H9 (cell line): ENCODE measurements around the gene OBP2B. TPM values are rescaled to one million over a fixed set of nuclear protein-coding genes. Genes with fewer than 3 reads are reported as not detected.

ENCODE experiments used
- DNase-seq: peaks from one replicate; pipeline ENCODE4 v3.0.0-alpha.2; 2017
- H2AFZ ChIP-seq: one replicate; pipeline ENCODE4 v1.6.1; 2013; ENCODE audit warnings: mild to moderate bottlenecking, low read length, control low read depth, moderate library complexity
- H2AK5ac ChIP-seq: 2 replicates; pipeline ENCODE4 v1.6.1; 2013; ENCODE audit warnings: low read length, control low read depth, mixed read lengths; ENCODE audit not compliant: insufficient read length
- H2BK120ac ChIP-seq: one replicate; pipeline ENCODE4 v1.6.1; 2013; ENCODE audit warnings: low read depth, mild to moderate bottlenecking, low read length, control low read depth, inconsistent platforms; ENCODE audit not compliant: poor library complexity, severe bottlenecking
- H2BK12ac ChIP-seq: 2 replicates; pipeline ENCODE4 v1.6.1; 2013; ENCODE audit warnings: low read length, control low read depth, mixed read lengths, low read depth; ENCODE audit not compliant: insufficient read length
- H2BK15ac ChIP-seq: 2 replicates; pipeline ENCODE4 v1.6.1; 2013; ENCODE audit warnings: low read depth, low read length, control low read depth
- H2BK20ac ChIP-seq: one replicate; pipeline ENCODE4 v1.6.1; 2013; ENCODE audit warnings: low read depth, mild to moderate bottlenecking, low read length, control low read depth, inconsistent platforms; ENCODE audit not compliant: poor library complexity, severe bottlenecking
- H2BK5ac ChIP-seq: 2 replicates; pipeline ENCODE4 v1.6.1; 2013; ENCODE audit warnings: low read length, control low read depth, mixed read lengths; ENCODE audit not compliant: insufficient read length
- H3K14ac ChIP-seq: 2 replicates; pipeline ENCODE4 v1.6.1; 2013; ENCODE audit warnings: low read length, control low read depth; ENCODE audit not compliant: insufficient read depth
- H3K18ac ChIP-seq: 2 replicates; pipeline ENCODE4 v1.6.1; 2013; ENCODE audit warnings: low read depth, mild to moderate bottlenecking, mixed read lengths, low read length, control low read depth; ENCODE audit not compliant: insufficient read length
- H3K23ac ChIP-seq: 2 replicates; pipeline ENCODE4 v1.6.1; 2013; ENCODE audit warnings: low read length, control low read depth, mixed read lengths, low read depth; ENCODE audit not compliant: insufficient read length
- H3K23me2 ChIP-seq: 2 replicates; pipeline ENCODE4 v1.6.1; 2013; ENCODE audit warnings: low read depth, mild to moderate bottlenecking, mixed read lengths, low read length, control low read depth; ENCODE audit not compliant: insufficient read length, poor library complexity, severe bottlenecking
- H3K27ac ChIP-seq: 2 replicates; pipeline ENCODE4 v1.5.1; 2013; ENCODE audit warnings: low read length, control low read depth, mixed read lengths, low read depth; ENCODE audit not compliant: insufficient read length
- H3K27me3 ChIP-seq: 2 replicates; pipeline ENCODE4 v1.6.1; 2013; ENCODE audit warnings: low read length, control low read depth, inconsistent platforms; ENCODE audit not compliant: insufficient read depth
- H3K4ac ChIP-seq: 2 replicates; pipeline ENCODE4 v1.6.1; 2013; ENCODE audit warnings: low read depth, mild to moderate bottlenecking, control low read depth, inconsistent platforms, low read length, moderate library complexity
- H3K4me1 ChIP-seq: 2 replicates; pipeline ENCODE4 v1.6.1; 2013; ENCODE audit warnings: low read length, control low read depth, inconsistent platforms; ENCODE audit not compliant: insufficient read depth
- H3K4me2 ChIP-seq: 2 replicates; pipeline ENCODE4 v1.6.1; 2013; ENCODE audit warnings: low read length, control low read depth, mixed read lengths; ENCODE audit not compliant: insufficient read length, insufficient read depth
- H3K56ac ChIP-seq: 2 replicates; pipeline ENCODE4 v1.6.1; 2013; ENCODE audit warnings: low read depth, mild to moderate bottlenecking, mixed read lengths, low read length, control low read depth; ENCODE audit not compliant: insufficient read length
- H3K79me1 ChIP-seq: 2 replicates; pipeline ENCODE4 v1.6.1; 2013; ENCODE audit warnings: low read depth, mild to moderate bottlenecking, moderate library complexity, low read length, control low read depth, inconsistent platforms; ENCODE audit not compliant: insufficient read depth, poor library complexity, severe bottlenecking
- H3K79me2 ChIP-seq: 2 replicates; pipeline ENCODE4 v1.6.1; 2013; ENCODE audit warnings: low read length, control low read depth, inconsistent platforms; ENCODE audit not compliant: insufficient read depth
- H3K9ac ChIP-seq: 2 replicates; pipeline ENCODE4 v1.6.1; 2013; ENCODE audit warnings: low read length, control low read depth, mixed read lengths; ENCODE audit not compliant: insufficient read length; ENCODE audit errors: extremely low read depth
- H3K9me3 ChIP-seq: one replicate; pipeline ENCODE4 v1.6.1; 2013; ENCODE audit warnings: low read depth, low read length, inconsistent platforms; ENCODE audit not compliant: control insufficient read depth
- H3T11ph ChIP-seq: one replicate; pipeline ENCODE4 v1.6.1; 2013; ENCODE audit warnings: mild to moderate bottlenecking, low read length, control low read depth, inconsistent platforms
- H4K20me1 ChIP-seq: one replicate; pipeline ENCODE4 v1.6.1; 2013; ENCODE audit not compliant: control insufficient read depth, insufficient read length, insufficient read depth
- H4K5ac ChIP-seq: 2 replicates; pipeline ENCODE4 v1.6.1; 2013; ENCODE audit warnings: low read depth, mild to moderate bottlenecking, mixed read lengths, low read length, control low read depth; ENCODE audit not compliant: insufficient read length
- H4K8ac ChIP-seq: replicated peaks from 2 replicates; pipeline ENCODE4 v1.6.1; 2013; ENCODE audit warnings: low read length, control low read depth, mixed read lengths, low read depth; ENCODE audit not compliant: insufficient read length
- H4K91ac ChIP-seq: 2 replicates; pipeline ENCODE4 v1.6.1; 2013; ENCODE audit warnings: low read depth, mild to moderate bottlenecking, moderate library complexity, mixed read lengths, low read length, control low read depth; ENCODE audit not compliant: insufficient read length
- H3K27ac Mint-ChIP-seq, 3 experiments: 2 replicates in 2 of 3; 3 replicates in 1 of 3; pipeline ENCODE4 v1.8.0; 2020 to 2021; ENCODE audit warnings: mixed read lengths in 3 of 3, mild to moderate bottlenecking in 1 of 3, moderate library complexity in 1 of 3
- H3K27me3 Mint-ChIP-seq: 2 replicates; pipeline ENCODE4 v1.8.0; 2021; ENCODE audit warnings: low read depth, mild to moderate bottlenecking, moderate library complexity, mixed read lengths
- H3K36me3 Mint-ChIP-seq, 3 experiments: 2 replicates in 2 of 3; 3 replicates in 1 of 3; pipeline ENCODE4 v1.8.0; 2020 to 2021; ENCODE audit warnings: low read depth in 3 of 3, mixed read lengths in 3 of 3; ENCODE audit not compliant: insufficient read depth in 1 of 3
- H3K4me1 Mint-ChIP-seq, 2 experiments: 2 replicates each; pipeline ENCODE4 v1.8.0; 2020; ENCODE audit warnings: mixed read lengths in 2 of 2
- H3K4me3 Mint-ChIP-seq, 2 experiments: 2 replicates in 1 of 2; 3 replicates in 1 of 2; pipeline ENCODE4 v1.8.0; 2020 to 2021; ENCODE audit warnings: mild to moderate bottlenecking in 2 of 2, mixed read lengths in 2 of 2, moderate library complexity in 1 of 2
- H3K9me3 Mint-ChIP-seq, 2 experiments: 2 replicates in 1 of 2; 3 replicates in 1 of 2; pipeline ENCODE4 v1.8.0; 2020; ENCODE audit warnings: mild to moderate bottlenecking in 2 of 2, mixed read lengths in 2 of 2, moderate library complexity in 1 of 2
- whole genome bisulfite sequencing: extraction: QIAGEN DNeasy Blood & Tissue Kit; methylation state at CpG from one replicate; pipeline ENCODE4 v1.1.7; 2013; ENCODE audit warnings: missing lambda C conversion rate, low lambda C conversion rate, mixed read lengths; ENCODE audit not compliant: insufficient read length; ENCODE audit errors: extremely low coverage; 5-methylcytosine and 5-hydroxymethylcytosine counted together
- total RNA-seq: library from RNA; stranded (reverse); gene quantifications from 2 replicates; pipeline ENCODE4 v1.2.1, GENCODE V29; 2021
- TF ChIP-seq, protein P1 (sequence below): fragments of 200-600 bp; sonication (generic); conservative IDR thresholded peaks from 3 replicates; pipeline ENCODE4 v1.8.0; 2021; ENCODE audit warnings: antibody characterized with exemption, mild to moderate bottlenecking

The OBP2B gene
- total RNA-seq, 1 experiment from 2014 or later, result not detected

DNA sequence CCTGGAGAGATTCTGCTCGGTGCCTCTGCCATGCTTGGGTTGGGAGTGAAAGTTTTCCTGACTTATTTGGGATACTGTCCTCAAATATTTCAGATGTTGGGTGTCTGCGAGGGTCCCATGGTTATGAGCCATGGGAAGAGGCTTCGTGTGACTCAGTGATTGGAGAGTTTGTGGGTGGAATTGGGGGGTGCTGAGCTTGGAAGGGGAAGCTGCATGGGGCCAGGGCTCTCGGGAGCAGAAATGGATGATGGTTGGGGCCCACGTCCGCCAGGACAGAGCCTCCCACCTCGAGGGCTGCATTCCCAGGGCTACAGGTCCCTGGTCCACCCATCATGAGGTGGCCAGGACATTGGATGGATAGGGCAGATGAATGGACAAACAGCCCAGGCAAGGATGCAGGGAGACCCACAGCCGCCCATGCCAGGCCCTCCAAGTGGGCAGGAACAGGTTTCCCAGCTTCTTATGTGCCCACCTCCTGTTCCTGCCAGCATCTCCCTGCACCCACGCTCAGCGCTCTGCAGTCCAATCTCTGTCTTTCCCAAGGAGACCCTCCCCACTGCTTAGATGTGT is 5.5 kb downstream of the OBP2B start:
- H4K91ac ChIP-seq, result no peak overlapping the region
- no peak overlapping the region for H2BK5ac ChIP-seq
- peaks cover 92% of the 10 kb centered on the region for H3K27me3 Mint-ChIP-seq
- H4K5ac ChIP-seq, result no peak overlapping the region
- H3K9me3 ChIP-seq, result no peaks in the 10 kb centered on the region
- no peak overlapping the region for H2BK15ac ChIP-seq
- no CpG with 5 or more reads among the region's 10 CpGs for WGBS
- H2BK20ac ChIP-seq, result no peak overlapping the region
- 0 out of 4 replicates have a peak, but pooled peaks cover 0 to 2% of the 10 kb centered on the region in 2 experiments for H3K4me1 Mint-ChIP-seq
- no peaks in the 10 kb centered on the region for H3K79me1 ChIP-seq
- no peak for DNase-seq
- no peak overlapping the region for H3K27ac Mint-ChIP-seq
- H2AK5ac ChIP-seq, result no peak overlapping the region
- H3K23ac ChIP-seq, result no peak overlapping the region
- H3K4ac ChIP-seq, result no peak overlapping the region
- no peaks in the 10 kb centered on the region for H3K23me2 ChIP-seq
- TF ChIP-seq, protein P1, sequence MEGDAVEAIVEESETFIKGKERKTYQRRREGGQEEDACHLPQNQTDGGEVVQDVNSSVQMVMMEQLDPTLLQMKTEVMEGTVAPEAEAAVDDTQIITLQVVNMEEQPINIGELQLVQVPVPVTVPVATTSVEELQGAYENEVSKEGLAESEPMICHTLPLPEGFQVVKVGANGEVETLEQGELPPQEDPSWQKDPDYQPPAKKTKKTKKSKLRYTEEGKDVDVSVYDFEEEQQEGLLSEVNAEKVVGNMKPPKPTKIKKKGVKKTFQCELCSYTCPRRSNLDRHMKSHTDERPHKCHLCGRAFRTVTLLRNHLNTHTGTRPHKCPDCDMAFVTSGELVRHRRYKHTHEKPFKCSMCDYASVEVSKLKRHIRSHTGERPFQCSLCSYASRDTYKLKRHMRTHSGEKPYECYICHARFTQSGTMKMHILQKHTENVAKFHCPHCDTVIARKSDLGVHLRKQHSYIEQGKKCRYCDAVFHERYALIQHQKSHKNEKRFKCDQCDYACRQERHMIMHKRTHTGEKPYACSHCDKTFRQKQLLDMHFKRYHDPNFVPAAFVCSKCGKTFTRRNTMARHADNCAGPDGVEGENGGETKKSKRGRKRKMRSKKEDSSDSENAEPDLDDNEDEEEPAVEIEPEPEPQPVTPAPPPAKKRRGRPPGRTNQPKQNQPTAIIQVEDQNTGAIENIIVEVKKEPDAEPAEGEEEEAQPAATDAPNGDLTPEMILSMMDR, result no peak
- no peak overlapping the region for H3K4me2 ChIP-seq
- H3K56ac ChIP-seq, result no peak overlapping the region
- no peak overlapping the region for H2BK120ac ChIP-seq
- no peak overlapping the region for H3K4me3 Mint-ChIP-seq
- peaks cover 6% of the 10 kb centered on the region; the same call in 1 of the 2 replicates for H3K27me3 ChIP-seq
- no peak overlapping the region for H3K27ac ChIP-seq
- H4K20me1 ChIP-seq, result no peaks in the 10 kb centered on the region
- no peak overlapping the region for H2AFZ ChIP-seq
- H3K79me2 ChIP-seq, result no peaks in the 10 kb centered on the region
- no peaks in the 10 kb centered on the region for H3K36me3 Mint-ChIP-seq
- no peak overlapping the region for H3K18ac ChIP-seq
- H2BK12ac ChIP-seq, result no peak overlapping the region
- no peak overlapping the region; the same call in 1 of the 2 replicates for H3K14ac ChIP-seq
- no peak overlapping the region for H3K9ac ChIP-seq
- H3K9me3 Mint-ChIP-seq, result no peaks in the 10 kb centered on the region
- H3T11ph ChIP-seq, result no peak overlapping the region
- H3K4me1 ChIP-seq, result no peaks in the 10 kb centered on the region
- H4K8ac ChIP-seq, result no peak overlapping the region
